RKO (cell line): ENCODE measurements around the gene GSTA3.
"Not testable (repeated sequence)": the region's sequence is repeated elsewhere in the genome, so short reads cannot be mapped to it uniquely, and the experiment has no call there.

Source experiments
- DNase-seq: peaks from one replicate; pipeline ENCODE4 v3.0.0-alpha.2; 2016; ENCODE audit warnings: low spot score

GSTA3 gene

DNA sequence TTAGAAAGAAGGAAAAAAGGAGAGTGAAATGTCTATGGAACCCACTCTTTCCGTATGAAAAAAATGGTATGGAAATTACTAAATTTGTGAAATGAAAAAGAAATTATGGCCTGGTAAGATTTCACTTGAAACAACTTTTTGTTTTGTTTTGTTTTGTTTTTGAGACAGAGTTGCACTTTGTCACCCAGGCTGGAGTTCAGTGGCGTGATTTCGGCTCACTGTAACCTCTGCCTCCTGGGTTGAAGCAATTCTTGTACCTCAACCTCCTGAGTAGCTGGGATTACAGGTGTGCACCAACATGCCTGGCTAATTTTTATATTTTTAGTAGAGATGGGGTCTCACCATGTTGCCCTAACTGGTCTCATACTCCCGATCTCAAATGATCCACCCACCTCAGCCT is 51.1 kb downstream of the GSTA3 start:
- no peak for DNase-seq

DNA sequence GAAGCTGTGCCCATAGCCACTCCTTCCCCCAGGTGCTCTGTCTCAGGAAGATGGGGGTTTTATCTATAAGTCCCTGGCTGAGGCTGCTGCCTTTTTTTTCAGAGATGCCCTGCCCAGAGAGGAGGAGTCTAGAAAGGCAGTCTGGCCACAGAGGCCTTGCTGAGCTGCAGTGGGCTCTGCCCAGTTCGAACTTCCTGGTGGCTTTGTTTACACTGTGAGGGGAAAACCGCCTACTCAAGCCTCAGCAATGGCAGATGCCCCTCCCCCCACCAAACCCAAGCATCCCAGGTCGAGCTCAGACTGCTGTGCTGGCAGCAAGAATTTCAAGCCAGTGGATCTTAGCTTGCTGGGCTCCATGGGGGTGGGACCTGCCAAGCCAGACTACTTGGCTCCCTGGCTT is 53.4 kb downstream of the GSTA3 start:
- DNase-seq: not testable (repeated sequence)

DNA sequence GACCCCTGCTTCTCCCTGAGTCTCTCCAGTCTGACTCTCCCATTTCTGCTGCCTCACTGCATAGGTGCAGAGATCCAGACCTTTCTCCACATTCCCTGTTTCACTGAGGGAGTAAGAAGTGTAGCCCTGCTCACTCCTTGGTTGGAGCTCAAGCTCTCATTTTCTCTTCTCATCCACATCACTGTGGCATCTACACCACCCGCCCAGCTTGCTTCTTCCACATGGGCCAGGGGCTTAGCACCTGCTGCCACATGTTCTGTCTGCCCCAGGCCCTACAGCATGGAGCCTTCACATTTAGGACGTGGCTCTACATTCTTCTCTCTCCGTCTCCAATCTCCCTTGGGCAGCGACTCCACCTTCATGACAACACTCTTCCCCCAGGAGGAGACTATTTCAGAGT is 60.4 kb downstream of the GSTA3 start:
- DNase-seq: no peak
